GM12878 (cell line): ENCODE data around the gene SLC38A1. TPM values are rescaled to one million over a fixed set of nuclear protein-coding genes. Genes with fewer than 3 reads are reported as not detected.

ENCODE experiments used
- ATAC-seq: fragments of 200-7000 bp; cut with Tn5 transposase; 3 replicates; pipeline ENCODE4 v1.9.1; 2020; ENCODE audit warnings: mild to moderate bottlenecking, moderate library complexity
- BruUV-seq: library from RNA; stranded (reverse); fragments of 400-500 nt; replicated peaks from 2 replicates; lab custom pipeline; 2021; lab: Mats Ljungman, UMichigan
- CTCF ChIA-PET: fragments of 300-600 bp; sonication (Branson Sonifier 250); formaldehyde crosslinking; extraction: SDS; loops from one replicate; lab custom pipeline; 2021; ENCODE audit warnings: inconsistent platforms; lab: Yijun Ruan, JAX
- POLR2A ChIA-PET: fragments of 350-600 bp; formaldehyde crosslinking; extraction: SDS; loops from one replicate; lab custom pipeline; 2021; ENCODE audit warnings: inconsistent platforms; lab: Charles Lee
- RAD21 ChIA-PET: fragments of 300-600 bp; sonication (Branson Sonifier 250); formaldehyde crosslinking; loops from one replicate; lab custom pipeline; 2023; ENCODE audit warnings: antibody characterized with exemption; ENCODE audit not compliant: unreplicated experiment; lab: Charles Lee
- SMC1A ChIA-PET: fragments of 300-600 bp; sonication (Branson Sonifier 250); formaldehyde crosslinking; loops from one replicate; lab custom pipeline; 2023; ENCODE audit not compliant: unreplicated experiment, uncharacterized antibody; lab: Charles Lee
- DNase-seq: peaks from one replicate; pipeline ENCODE4 v3.0.0-alpha.2; 2011; ENCODE audit warnings: low read depth, low spot score
- FAIRE-seq: peaks from 3 replicates; lab custom pipeline; 2011; peaks lifted over from hg19 to GRCh38; lab: Jason Lieb, UNC
- H2AFZ ChIP-seq: 2 replicates; pipeline ENCODE4 v1.6.0; 2011; ENCODE audit warnings: low read depth, low read length, control low read depth; ENCODE audit not compliant: control insufficient read depth
- H3K27ac ChIP-seq: 2 replicates; pipeline ENCODE4 v1.5.1; 2011; ENCODE audit warnings: control low read depth; ENCODE audit not compliant: control insufficient read depth, insufficient read depth
- H3K27me3 ChIP-seq, 2 experiments: replicated peaks in 1 of 2; 2 replicates each; pipeline versions ENCODE4 v1.6.0 to v1.6.1; 2011; ENCODE audit warnings: low read length in 1 of 2; ENCODE audit not compliant: control insufficient read depth in 2 of 2, insufficient read depth in 2 of 2
- H3K36me3 ChIP-seq, 2 experiments: 2 replicates each; pipeline ENCODE4 v1.5.1; 2011; ENCODE audit warnings: low read length in 1 of 2; ENCODE audit not compliant: control insufficient read depth in 2 of 2, insufficient read depth in 2 of 2
- H3K4me1 ChIP-seq: 2 replicates; pipeline ENCODE4 v1.6.1; 2011; ENCODE audit warnings: mild to moderate bottlenecking, low read length, moderate library complexity, mixed read lengths; ENCODE audit not compliant: control insufficient read depth, insufficient read depth
- H3K4me2 ChIP-seq: 2 replicates; pipeline ENCODE4 v1.6.0; 2011; ENCODE audit warnings: control low read depth; ENCODE audit not compliant: control insufficient read depth, insufficient read depth
- H3K4me3 ChIP-seq: fragments of 200-600 bp; sonication (generic); 2 replicates; pipeline ENCODE4 v1.5.1; 2016
- H3K79me2 ChIP-seq: 2 replicates; pipeline ENCODE4 v1.6.0; 2011; ENCODE audit warnings: low read length; ENCODE audit not compliant: control insufficient read depth, insufficient read depth
- H3K9ac ChIP-seq: 2 replicates; pipeline ENCODE4 v1.8.0; 2011; ENCODE audit warnings: low read length, control low read depth, mixed read lengths; ENCODE audit not compliant: control insufficient read depth, insufficient read depth
- H3K9me3 ChIP-seq: replicated peaks from 3 replicates; pipeline ENCODE4 v1.5.1; 2011; ENCODE audit warnings: mild to moderate bottlenecking, low read length; ENCODE audit not compliant: control insufficient read depth, insufficient read depth
- H4K20me1 ChIP-seq: 2 replicates; pipeline ENCODE4 v1.6.0; 2011; ENCODE audit not compliant: control insufficient read depth, insufficient read depth
- BRCA1 ChIP-seq: IDR thresholded peaks from 2 replicates; pipeline ENCODE4 v1.6.1; 2011; ENCODE audit warnings: low read depth, low read length, improper control_type of control experiment
- CTCF ChIP-seq, 3 experiments: IDR thresholded peaks in 2 of 3; conservative IDR thresholded peaks in 1 of 3; 2 replicates each; pipeline ENCODE4 v1.5.1; 2011; ENCODE audit warnings: low read depth in 3 of 3, low read length in 3 of 3, mild to moderate bottlenecking in 3 of 3, control low read depth in 2 of 3, moderate library complexity in 2 of 3, inconsistent platforms in 1 of 3, mixed read lengths in 1 of 3; ENCODE audit not compliant: control insufficient read depth in 2 of 3, insufficient read depth in 1 of 3; ENCODE audit errors: extremely low read depth in 1 of 3
- E4F1 ChIP-seq: fragments of 450-650 bp; IDR thresholded peaks from 2 replicates; pipeline ENCODE4 v1.6.1; 2018; ENCODE audit warnings: borderline replicate concordance, mild to moderate bottlenecking; ENCODE audit not compliant: partially characterized antibody
- FOXM1 ChIP-seq: IDR thresholded peaks from 2 replicates; pipeline ENCODE4 v1.6.1; 2012; ENCODE audit warnings: low read depth, mild to moderate bottlenecking, inconsistent platforms, low read length, moderate library complexity
- HDAC2 ChIP-seq: fragments of 200-600 bp; sonication (generic); IDR thresholded peaks from 2 replicates; pipeline ENCODE4 v1.6.1; 2017
- IRF5 ChIP-seq: fragments of 450-650 bp; IDR thresholded peaks from 2 replicates; pipeline ENCODE4 v1.6.1; 2017; ENCODE audit warnings: borderline replicate concordance
- JUND ChIP-seq: IDR thresholded peaks from 2 replicates; pipeline ENCODE4 v1.6.1; 2012; ENCODE audit warnings: low read depth, mild to moderate bottlenecking, low read length, improper control_type of control experiment, moderate library complexity
- MXI1 ChIP-seq: fragments of 150-350 bp; IDR thresholded peaks from 2 replicates; pipeline ENCODE4 v1.6.1; 2011; ENCODE audit warnings: low read depth, mild to moderate bottlenecking, inconsistent platforms, low read length, improper control_type of control experiment
- NBN ChIP-seq: fragments of 450-650 bp; IDR thresholded peaks from 2 replicates; pipeline ENCODE4 v1.6.1; 2016
- RUNX3 ChIP-seq: IDR thresholded peaks from 2 replicates; pipeline ENCODE4 v1.6.1; 2012; ENCODE audit warnings: low read length, inconsistent platforms
- SRF ChIP-seq, 2 experiments: IDR thresholded peaks; 2 replicates each; pipeline ENCODE4 v1.6.1; 2011; ENCODE audit warnings: low read depth in 2 of 2, low read length in 2 of 2, mild to moderate bottlenecking in 1 of 2, moderate library complexity in 1 of 2
- ZBTB33 ChIP-seq: fragments of 450-650 bp; IDR thresholded peaks from 2 replicates; pipeline ENCODE4 v1.6.1; 2017; ENCODE audit warnings: mild to moderate bottlenecking
- WGBS: methylation state at CpG from one replicate; pipeline ENCODE4 v1.1.6; 2016; ENCODE audit warnings: low lambda C conversion rate; ENCODE audit not compliant: insufficient replicate concordance, insufficient coverage; ENCODE audit errors: missing lambda C conversion rate; 5-methylcytosine and 5-hydroxymethylcytosine counted together
- in situ Hi-C: fragments of 300-500 bp; cut with MboI; formaldehyde crosslinking; loops from 9 replicates; pipeline ENCODE4 v1.14.3; 2018; ENCODE audit warnings: mixed read lengths
- intact Hi-C: fragments of 100-400 bp; cut with micrococcal nuclease; formaldehyde crosslinking; loops from one replicate; pipeline ENCODE4 v1.14.2; 2022; ENCODE audit not compliant: unreplicated experiment
- polyA plus RNA-seq, 11 experiments: library from polyadenylated mRNA; depleted of rRNA in 4 of 11; unstranded in 6 of 11; stranded (reverse) in 5 of 11; fragments of >200 nt; fragmentation: Nextera tagmentation in 4 of 11; fragmentation: Illumina TruSeq in 1 of 11; extraction: Ambion mirVana in 4 of 11; extraction: Trizol in 1 of 11; gene quantifications; 1 replicate in 1 of 11; 2 replicates in 10 of 11; pipeline versions ENCODE4 v1.2.1 to v1.2.3, GENCODE V29; 2011 to 2016; ENCODE audit warnings: inconsistent platforms in 2 of 11, missing spikeins in 2 of 11, low read depth in 1 of 11
- total RNA-seq, 4 experiments: library from RNA; depleted of rRNA in 3 of 4; stranded (reverse); fragments of >200 nt in 3 of 4; fragmentation: Illumina TruSeq in 1 of 4; extraction: Trizol in 1 of 4; gene quantifications; 2 replicates each; pipeline versions ENCODE4 v1.2.1 to v1.2.3, GENCODE V29; 2013 to 2021
- TF ChIP-seq, protein P1 (sequence below): IDR thresholded peaks from 2 replicates; pipeline ENCODE4 v1.6.1; 2011; ENCODE audit warnings: borderline replicate concordance, low read depth, mild to moderate bottlenecking, moderate library complexity, low read length; ENCODE audit not compliant: insufficient read depth, poor library complexity, severe bottlenecking

Gene SLC38A1
- total and polyA plus RNA-seq, 10 of the 15 experiments (the other 5 are each of a cell fraction or from before 2014, with no cell fraction given) = 38.1 to 191 (median 144) TPM

DNA sequence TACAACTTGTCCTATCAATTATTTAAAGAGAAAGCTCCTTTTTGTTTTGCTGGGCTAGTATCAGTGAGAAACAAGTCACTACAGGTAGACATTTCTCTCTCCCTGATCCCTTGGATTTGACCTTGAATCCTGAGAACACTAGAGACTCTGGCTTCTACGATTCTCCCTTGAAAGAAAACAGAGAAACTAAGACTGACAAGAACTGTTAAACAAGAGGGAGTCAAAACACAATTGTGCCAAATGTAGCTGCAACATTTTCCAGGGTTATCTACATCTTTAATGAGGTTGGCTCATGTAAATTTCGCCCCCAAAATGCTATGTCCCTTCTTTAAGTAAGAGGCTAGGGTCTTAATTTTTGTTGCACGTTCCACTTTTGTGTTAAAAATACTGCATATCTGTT is 62.4 kb downstream of the SLC38A1 start (continued):
- no peak for TF ChIP-seq IRF5
- TF ChIP-seq CTCF (IDR thresholded peaks at IDR 0.05 in 2 of 3, conservative IDR thresholded peaks at IDR 0.05 in 1 of 3; ENCODE audit: control insufficient read depth in 2 of 3, extremely low read depth in 1 of 3, insufficient read depth in 1 of 3, low read depth in 3 of 3, low read length in 3 of 3) = no peak
- no peak for TF ChIP-seq FOXM1
- TF ChIP-seq ZBTB33 = no peak
- no peak for TF ChIP-seq JUND

DNA sequence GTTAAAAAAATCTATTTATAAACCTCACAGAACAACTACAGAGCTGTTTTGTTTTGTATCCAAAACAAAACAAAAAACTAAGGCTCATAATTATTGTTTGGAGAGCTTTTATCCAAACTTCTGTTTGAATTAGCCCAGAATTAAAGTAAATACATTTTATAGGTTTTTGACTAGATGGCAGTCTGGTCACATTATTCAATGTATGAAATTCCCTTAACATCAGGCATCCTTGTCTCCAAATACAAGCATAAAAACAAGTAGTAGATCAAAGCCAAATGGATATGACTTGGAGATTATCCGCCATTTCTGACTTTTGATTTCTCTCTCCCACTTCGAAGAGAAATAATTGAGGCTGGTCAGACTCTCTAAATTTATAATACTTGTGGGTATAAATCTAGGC is 63.5 kb downstream of the SLC38A1 start:
- Histone ChIP-seq H3K4me1 (peaks cover 27% of the 10 kb centered on the region), H3K9ac (no peak overlapping the region), H3K4me3 (no peak overlapping the region), H3K27me3 (no peaks in the 10 kb centered on the region), H3K27ac (no peak overlapping the region), H2AFZ (no peak overlapping the region), H4K20me1 (no peaks in the 10 kb centered on the region), H3K36me3 (peaks cover 7 to 52% of the 10 kb centered on the region in 2 experiments), H3K79me2 (peaks cover 20% of the 10 kb centered on the region), H3K4me2 (no peak overlapping the region), H3K9me3 (no peaks in the 10 kb centered on the region)
- in situ Hi-C loops (no loop called here), intact Hi-C loops (loop anchor here (5.0 kb wide), 1 partner anchor 167 kb away; the partner anchor contains the start of gene SLC38A2)
- ChIA-PET CTCF (interaction anchor here (0.8 to 5.7 kb wide), 15 partner anchors 10 to 157 kb away, joined by 3 to 45 read pairs (median 4); partner anchors contain the start of gene SLC38A1), POLR2A (interaction anchor here (0.9 to 6.9 kb wide), 4 partner anchors 12 to 182 kb away, joined by 3 to 64 read pairs (median 4); no protein-coding TSS in a partner anchor), SMC1A (interaction anchor here (1.0 to 22.6 kb wide), 19 partner anchors 8 to 158 kb away, joined by 3 to 377 read pairs (median 7); partner anchors contain the start of gene SLC38A1), RAD21 (interaction anchor here (0.6 to 8.5 kb wide), 11 partner anchors 9 to 95 kb away, joined by 3 to 126 read pairs (median 5); partner anchors contain the start of gene SLC38A1)
- no peak for FAIRE-seq
- 50% methylated on average over 2 of the region's 2 CpGs for WGBS
- no TSS peak for BruUV-seq
- DNase-seq = no peak
- no peak for ATAC-seq
- TF ChIP-seq, protein P1, sequence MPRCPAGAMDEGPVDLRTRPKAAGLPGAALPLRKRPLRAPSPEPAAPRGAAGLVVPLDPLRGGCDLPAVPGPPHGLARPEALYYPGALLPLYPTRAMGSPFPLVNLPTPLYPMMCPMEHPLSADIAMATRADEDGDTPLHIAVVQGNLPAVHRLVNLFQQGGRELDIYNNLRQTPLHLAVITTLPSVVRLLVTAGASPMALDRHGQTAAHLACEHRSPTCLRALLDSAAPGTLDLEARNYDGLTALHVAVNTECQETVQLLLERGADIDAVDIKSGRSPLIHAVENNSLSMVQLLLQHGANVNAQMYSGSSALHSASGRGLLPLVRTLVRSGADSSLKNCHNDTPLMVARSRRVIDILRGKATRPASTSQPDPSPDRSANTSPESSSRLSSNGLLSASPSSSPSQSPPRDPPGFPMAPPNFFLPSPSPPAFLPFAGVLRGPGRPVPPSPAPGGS = no peak
- TF ChIP-seq BRCA1 (no peak), RUNX3 (no peak), NBN (no peak), SRF (IDR thresholded peaks at IDR 0.05; ENCODE audit: low read depth in 2 of 2, low read length in 2 of 2) (no peak), MXI1 (no peak), HDAC2 (no peak), E4F1 (no peak)
